Measurements from ENCODE around the gene SGPP2.
"Not testable (repeated sequence)": the region's sequence is repeated elsewhere in the genome, so short reads cannot be mapped to it uniquely, and the experiment has no call there.

The SGPP2 gene

GRCh38 chr2:222430071-222430470, 5.7 kb downstream of the SGPP2 start:
- DNase-seq, result no peak

- no peak for DNase-seq
These were observed 6.3 kb downstream of the SGPP2 start for GRCh38 chr2:222430681-222431080.

- DNase-seq, result no peak
These were observed 7.5 kb downstream of the SGPP2 start for GRCh38 chr2:222431869-222432268.

- DNase-seq, result no peak
These were observed 9.2 kb downstream of the SGPP2 start for GRCh38 chr2:222433332-222434173.

GRCh38 chr2:222434204-222434603, 9.9 kb downstream of the SGPP2 start:
- DNase-seq, result no peak

GRCh38 chr2:222435400-222436039, 11.2 kb downstream of the SGPP2 start:
- DNase-seq, result not testable (repeated sequence)

- no peak for DNase-seq
These were observed 11.7 kb downstream of the SGPP2 start for GRCh38 chr2:222436040-222436413.

- no peak for DNase-seq
These were observed 15.3 kb downstream of the SGPP2 start for GRCh38 chr2:222439692-222440091.

- DNase-seq, result no peak
These were observed 16.5 kb downstream of the SGPP2 start for GRCh38 chr2:222440673-222441422.

GRCh38 chr2:222442665-222443064, 18.3 kb downstream of the SGPP2 start:
- no peak for DNase-seq

- no peak for DNase-seq
These were observed 20.9 kb downstream of the SGPP2 start for GRCh38 chr2:222445227-222445626.

GRCh38 chr2:222447131-222447530, 22.8 kb downstream of the SGPP2 start:
- DNase-seq, result no peak

GRCh38 chr2:222448748-222449181, 24.4 kb downstream of the SGPP2 start:
- no peak for DNase-seq

- no peak for DNase-seq
These were observed 25.7 kb downstream of the SGPP2 start for GRCh38 chr2:222450021-222450420.

GRCh38 chr2:222451224-222451674, 26.9 kb downstream of the SGPP2 start:
- DNase-seq, result no peak

GRCh38 chr2:222452422-222452950, 28.1 kb downstream of the SGPP2 start:
- DNase-seq, result no peak

GRCh38 chr2:222456479-222457077, 32.2 kb downstream of the SGPP2 start:
- DNase-seq, result no peak

- DNase-seq, result no peak
These were observed 35.6 kb downstream of the SGPP2 start for GRCh38 chr2:222459983-222460382.

- no peak for DNase-seq
These were observed 41.4 kb downstream of the SGPP2 start for GRCh38 chr2:222465746-222466145.

- DNase-seq, result no peak
These were observed 44.0 kb downstream of the SGPP2 start for GRCh38 chr2:222468346-222468745.

GRCh38 chr2:222470802-222471468, 46.6 kb downstream of the SGPP2 start:
- no peak for DNase-seq

- no peak for DNase-seq
These were observed 53.7 kb downstream of the SGPP2 start for GRCh38 chr2:222477962-222478608.

Data from NCI-H446 (cell line).